Measurements from ENCODE around the gene SUV39H2.

DNA sequence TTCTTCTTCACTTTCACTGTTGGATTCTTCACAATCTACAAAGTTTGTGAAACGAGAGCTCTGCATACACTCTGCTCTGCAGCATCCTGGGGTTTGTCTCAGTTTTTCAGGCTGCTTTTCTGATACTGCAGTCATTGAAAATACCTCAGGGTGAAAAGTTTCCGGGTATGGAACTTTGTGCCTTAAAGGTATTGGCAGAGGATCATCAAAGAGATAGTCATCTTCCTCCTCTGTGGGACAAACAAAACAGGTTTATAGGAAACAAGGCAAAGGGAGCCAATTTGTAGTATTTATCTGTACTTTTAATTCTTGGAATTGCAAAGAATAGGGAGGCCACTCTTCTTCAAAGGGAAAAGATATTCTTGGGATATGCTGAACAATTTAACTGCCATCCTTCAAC, 30.4 kb downstream of the SUV39H2 start:
- TF ChIP-seq, protein P1, sequence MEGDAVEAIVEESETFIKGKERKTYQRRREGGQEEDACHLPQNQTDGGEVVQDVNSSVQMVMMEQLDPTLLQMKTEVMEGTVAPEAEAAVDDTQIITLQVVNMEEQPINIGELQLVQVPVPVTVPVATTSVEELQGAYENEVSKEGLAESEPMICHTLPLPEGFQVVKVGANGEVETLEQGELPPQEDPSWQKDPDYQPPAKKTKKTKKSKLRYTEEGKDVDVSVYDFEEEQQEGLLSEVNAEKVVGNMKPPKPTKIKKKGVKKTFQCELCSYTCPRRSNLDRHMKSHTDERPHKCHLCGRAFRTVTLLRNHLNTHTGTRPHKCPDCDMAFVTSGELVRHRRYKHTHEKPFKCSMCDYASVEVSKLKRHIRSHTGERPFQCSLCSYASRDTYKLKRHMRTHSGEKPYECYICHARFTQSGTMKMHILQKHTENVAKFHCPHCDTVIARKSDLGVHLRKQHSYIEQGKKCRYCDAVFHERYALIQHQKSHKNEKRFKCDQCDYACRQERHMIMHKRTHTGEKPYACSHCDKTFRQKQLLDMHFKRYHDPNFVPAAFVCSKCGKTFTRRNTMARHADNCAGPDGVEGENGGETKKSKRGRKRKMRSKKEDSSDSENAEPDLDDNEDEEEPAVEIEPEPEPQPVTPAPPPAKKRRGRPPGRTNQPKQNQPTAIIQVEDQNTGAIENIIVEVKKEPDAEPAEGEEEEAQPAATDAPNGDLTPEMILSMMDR (IDR thresholded peaks at IDR 0.05; ENCODE audit: poor library complexity, severe bottlenecking) = no peak
- TF ChIP-seq, protein P2, sequence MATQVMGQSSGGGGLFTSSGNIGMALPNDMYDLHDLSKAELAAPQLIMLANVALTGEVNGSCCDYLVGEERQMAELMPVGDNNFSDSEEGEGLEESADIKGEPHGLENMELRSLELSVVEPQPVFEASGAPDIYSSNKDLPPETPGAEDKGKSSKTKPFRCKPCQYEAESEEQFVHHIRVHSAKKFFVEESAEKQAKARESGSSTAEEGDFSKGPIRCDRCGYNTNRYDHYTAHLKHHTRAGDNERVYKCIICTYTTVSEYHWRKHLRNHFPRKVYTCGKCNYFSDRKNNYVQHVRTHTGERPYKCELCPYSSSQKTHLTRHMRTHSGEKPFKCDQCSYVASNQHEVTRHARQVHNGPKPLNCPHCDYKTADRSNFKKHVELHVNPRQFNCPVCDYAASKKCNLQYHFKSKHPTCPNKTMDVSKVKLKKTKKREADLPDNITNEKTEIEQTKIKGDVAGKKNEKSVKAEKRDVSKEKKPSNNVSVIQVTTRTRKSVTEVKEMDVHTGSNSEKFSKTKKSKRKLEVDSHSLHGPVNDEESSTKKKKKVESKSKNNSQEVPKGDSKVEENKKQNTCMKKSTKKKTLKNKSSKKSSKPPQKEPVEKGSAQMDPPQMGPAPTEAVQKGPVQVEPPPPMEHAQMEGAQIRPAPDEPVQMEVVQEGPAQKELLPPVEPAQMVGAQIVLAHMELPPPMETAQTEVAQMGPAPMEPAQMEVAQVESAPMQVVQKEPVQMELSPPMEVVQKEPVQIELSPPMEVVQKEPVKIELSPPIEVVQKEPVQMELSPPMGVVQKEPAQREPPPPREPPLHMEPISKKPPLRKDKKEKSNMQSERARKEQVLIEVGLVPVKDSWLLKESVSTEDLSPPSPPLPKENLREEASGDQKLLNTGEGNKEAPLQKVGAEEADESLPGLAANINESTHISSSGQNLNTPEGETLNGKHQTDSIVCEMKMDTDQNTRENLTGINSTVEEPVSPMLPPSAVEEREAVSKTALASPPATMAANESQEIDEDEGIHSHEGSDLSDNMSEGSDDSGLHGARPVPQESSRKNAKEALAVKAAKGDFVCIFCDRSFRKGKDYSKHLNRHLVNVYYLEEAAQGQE (IDR thresholded peaks at IDR 0.05; ENCODE audit: borderline replicate concordance) = no peak
- TF ChIP-seq MXI1 (conservative IDR thresholded peaks at IDR 0.05; ENCODE audit: poor library complexity, severe bottlenecking) = no peak
- no peak for TF ChIP-seq POLR2AphosphoS5 (IDR thresholded peaks at IDR 0.05)
- TF ChIP-seq SMC3 (conservative IDR thresholded peaks at IDR 0.05; ENCODE audit: poor library complexity) = no peak
- no peak for TF ChIP-seq EZH2 (IDR thresholded peaks at IDR 0.05; ENCODE audit: borderline replicate concordance, insufficient read depth, low read length, poor library complexity, severe bottlenecking)
- TF ChIP-seq TAF1 (IDR thresholded peaks at IDR 0.05; ENCODE audit: low read depth) = no peak
- TF ChIP-seq EP300 (conservative IDR thresholded peaks at IDR 0.05; ENCODE audit: poor library complexity, severe bottlenecking) = no peak
- TF ChIP-seq RAD21 (conservative IDR thresholded peaks at IDR 0.05) = no peak

Data from neural cell (in vitro differentiated cells).